ENCODE measurements around the gene KCNQ1. TPM values are rescaled to one million over a fixed set of nuclear protein-coding genes. Genes with fewer than 3 reads are reported as not detected.

Gene KCNQ1
- total and polyA plus RNA-seq, 3 experiments from 2014 or later, result 2.6 to 5.7 (median 3.4) TPM

DNA sequence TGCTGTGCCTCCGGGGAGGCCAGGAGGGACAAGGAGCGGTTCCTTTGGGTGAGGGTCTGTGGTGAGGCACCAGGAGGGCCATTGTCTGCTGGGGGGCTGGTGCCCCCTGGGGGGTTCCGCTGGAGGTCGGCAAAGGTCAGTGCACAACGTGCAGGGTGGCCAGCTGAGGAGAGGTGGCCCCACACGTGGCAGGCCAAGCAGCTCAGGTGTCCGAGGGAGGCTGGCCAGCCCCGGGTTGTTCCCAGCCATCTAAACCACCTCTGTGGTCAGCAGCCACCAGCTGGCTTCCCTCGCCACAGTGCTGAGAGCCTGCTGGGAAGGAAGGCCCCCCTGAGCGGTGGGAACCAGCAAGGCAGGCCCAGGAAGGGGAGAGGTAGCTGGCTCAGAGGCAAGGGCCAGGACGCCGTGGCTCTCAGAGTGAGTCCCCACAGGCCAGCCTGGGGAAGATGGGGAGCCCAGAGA is 40.0 kb upstream of the KCNQ1 start:
- H3K36me3 Mint-ChIP-seq, result peaks cover 0 to 37% (median 0%) of the 10 kb centered on the region in 3 donors
- CTCF ChIA-PET, result interaction anchor here (0.7 to 1.1 kb wide), 2 partner anchors 15 to 100 kb away, joined by 3 read pairs; no protein-coding TSS in a partner anchor
- POLR2A ChIA-PET, result no interaction called here

DNA sequence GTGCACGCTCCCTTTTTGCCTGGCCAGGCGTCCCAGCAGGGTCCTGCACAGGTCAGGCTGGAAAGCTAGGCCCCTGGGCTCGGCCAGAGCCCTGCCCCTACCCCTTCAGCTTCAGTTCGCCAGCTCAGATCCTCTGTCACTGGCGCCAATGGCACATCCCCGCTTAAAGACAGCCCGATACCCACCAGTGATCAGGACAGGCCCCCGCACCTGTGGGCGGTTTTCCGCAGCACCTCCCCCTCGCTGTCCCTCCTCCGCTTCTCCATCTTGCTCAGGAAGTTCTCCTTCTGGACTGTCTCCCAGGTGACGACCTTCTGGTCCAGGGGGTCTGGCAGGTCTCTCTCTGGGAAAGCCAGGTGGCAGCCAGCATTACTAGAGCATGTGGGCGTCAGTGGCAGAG is 38.4 kb upstream of the KCNQ1 start:
- CTCF ChIA-PET, result interaction anchor here (0.7 to 2.8 kb wide), 2 partner anchors 13 to 101 kb away, joined by 4 to 9 read pairs; no protein-coding TSS in a partner anchor
- Histone ChIP-seq H3K4me1 (ENCODE audit: insufficient read depth, low read length) (peaks cover 7% of the 10 kb centered on the region), H3K4me3 (ENCODE audit: low read length) (no peak overlapping the region), H3K9me3 (ENCODE audit: low read length) (no peaks in the 10 kb centered on the region), H3K36me3 (ENCODE audit: insufficient read depth, low read length) (no peaks in the 10 kb centered on the region), H3K27ac (ENCODE audit: low read depth, low read length) (no peak overlapping the region), H3K27me3 (ENCODE audit: insufficient read depth, low read length, poor library complexity, severe bottlenecking) (no peaks in the 10 kb centered on the region)
- Mint-ChIP-seq H3K4me1 (peaks cover 3 to 16% (median 8%) of the 10 kb centered on the region in 3 donors), H3K4me3 (peak overlapping the region in 1 of 7 donors; percentile 67), H3K36me3 (peaks cover 0 to 28% (median 0%) of the 10 kb centered on the region in 3 donors), H3K27me3 (no peaks in the 10 kb centered on the region), H3K27ac (no peak overlapping the region), H3K9me3 (no peaks in the 10 kb centered on the region)
- no peak for DNase-seq
- POLR2A ChIA-PET, result no interaction called here

More for the DNA sequence above, 40.0 kb upstream of the KCNQ1 start:
- no peak for DNase-seq
- H3K9me3 ChIP-seq (ENCODE audit: low read length), result no peaks in the 10 kb centered on the region
- Mint-ChIP-seq H3K9me3 (no peaks in the 10 kb centered on the region), H3K4me3 (no peak overlapping the region), H3K4me1 (peaks cover 6 to 27% (median 13%) of the 10 kb centered on the region in 3 donors), H3K27ac (peak overlapping the region in 2 of 8 donors; percentile 9 to 77), H3K27me3 (peaks cover 0 to 3% of the 10 kb centered on the region in 2 donors)
- H3K4me1 ChIP-seq (ENCODE audit: insufficient read depth, low read length), result peaks cover 14% of the 10 kb centered on the region
- H3K27ac ChIP-seq (ENCODE audit: low read depth, low read length), result no peak overlapping the region
- no peak overlapping the region for H3K4me3 ChIP-seq (ENCODE audit: low read length)
- H3K36me3 ChIP-seq (ENCODE audit: insufficient read depth, low read length), result no peaks in the 10 kb centered on the region
- H3K27me3 ChIP-seq (ENCODE audit: insufficient read depth, low read length, poor library complexity, severe bottlenecking), result no peaks in the 10 kb centered on the region

DNA sequence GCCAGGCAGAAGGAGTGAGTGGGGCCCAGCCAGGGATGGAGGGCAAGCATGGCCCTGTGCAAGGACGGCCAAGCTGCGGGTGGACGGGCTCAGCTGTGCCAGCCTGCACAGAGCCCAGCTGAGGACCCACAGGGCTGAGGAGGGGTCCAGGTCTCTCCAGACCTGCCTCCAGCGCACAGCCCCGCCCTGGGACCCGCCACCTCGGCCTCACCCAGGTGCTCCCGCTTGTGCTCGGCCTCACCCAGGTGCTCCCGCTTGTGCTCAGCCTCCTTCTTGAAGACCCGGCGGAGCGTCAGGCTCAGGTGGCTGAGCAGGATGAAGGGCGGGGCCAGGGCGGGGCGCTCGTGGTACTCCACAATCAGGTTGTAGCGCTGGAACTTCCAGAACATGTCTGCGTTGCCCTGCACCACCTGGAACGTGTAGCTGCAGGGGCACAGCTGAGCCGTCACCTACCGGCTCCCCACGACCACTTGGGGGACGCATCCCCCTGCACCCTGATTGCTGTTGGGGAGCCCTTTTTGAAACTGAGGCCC is 37.9 kb upstream of the KCNQ1 start:
- no peaks in the 10 kb centered on the region for H3K27me3 Mint-ChIP-seq
- Histone ChIP-seq H3K36me3 (ENCODE audit: insufficient read depth, low read length) (no peaks in the 10 kb centered on the region), H3K4me1 (ENCODE audit: insufficient read depth, low read length) (peaks cover 2% of the 10 kb centered on the region), H3K4me3 (ENCODE audit: low read length) (no peak overlapping the region), H3K9me3 (ENCODE audit: low read length) (no peaks in the 10 kb centered on the region), H3K27ac (ENCODE audit: low read depth, low read length) (no peak overlapping the region), H3K27me3 (ENCODE audit: insufficient read depth, low read length, poor library complexity, severe bottlenecking) (no peaks in the 10 kb centered on the region)
- H3K4me3 Mint-ChIP-seq, result peak overlapping the region in 1 of 7 donors; percentile 67
- no peak for DNase-seq
- H3K4me1 Mint-ChIP-seq, result peaks cover 0 to 11% (median 7%) of the 10 kb centered on the region in 3 donors
- peaks cover 0 to 28% (median 0%) of the 10 kb centered on the region in 3 donors for H3K36me3 Mint-ChIP-seq
- no peak overlapping the region for H3K27ac Mint-ChIP-seq
- ChIA-PET POLR2A (no interaction called here), CTCF (interaction anchor here (0.7 to 2.8 kb wide), 2 partner anchors 12 to 101 kb away, joined by 4 to 9 read pairs; no protein-coding TSS in a partner anchor)
- no peaks in the 10 kb centered on the region for H3K9me3 Mint-ChIP-seq

DNA sequence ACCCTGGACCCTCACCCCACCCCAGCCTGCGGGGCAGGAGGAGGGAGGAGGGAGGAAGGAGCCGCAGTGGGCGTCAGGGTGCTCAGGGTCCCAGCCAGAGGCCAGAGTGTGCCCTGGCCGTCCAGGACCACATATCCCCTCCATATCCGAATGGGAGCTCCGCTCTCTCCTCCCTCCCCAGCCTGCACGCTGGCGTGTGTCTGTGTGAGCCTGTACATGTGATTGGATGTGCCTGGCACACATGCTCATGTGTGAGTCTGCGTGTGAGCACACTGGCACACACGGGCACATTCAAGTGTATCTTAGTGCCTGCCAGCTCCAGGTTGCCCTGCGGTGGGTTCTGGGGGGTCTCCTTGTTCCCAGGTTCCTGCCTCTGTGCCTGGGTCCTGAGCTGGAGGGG is 36.1 kb upstream of the KCNQ1 start:
- no peak overlapping the region for H3K4me3 Mint-ChIP-seq
- H3K4me1 ChIP-seq (ENCODE audit: insufficient read depth, low read length), result no peaks in the 10 kb centered on the region
- DNase-seq, result no peak
- no peak overlapping the region for H3K4me3 ChIP-seq (ENCODE audit: low read length)
- H3K9me3 Mint-ChIP-seq, result no peaks in the 10 kb centered on the region
- H3K9me3 ChIP-seq (ENCODE audit: low read length), result no peaks in the 10 kb centered on the region
- ChIA-PET POLR2A (no interaction called here), CTCF (interaction anchor here (2.0 to 2.3 kb wide), 2 partner anchors 8 to 10 kb away, joined by 5 to 10 read pairs; partner anchors contain the start of gene TSSC4)
- no peaks in the 10 kb centered on the region for H3K27me3 Mint-ChIP-seq
- H3K4me1 Mint-ChIP-seq, result peaks cover 0 to 3% (median 1%) of the 10 kb centered on the region in 3 donors
- H3K36me3 Mint-ChIP-seq, result peaks cover 0 to 11% (median 0%) of the 10 kb centered on the region in 3 donors
- H3K27ac Mint-ChIP-seq, result no peak overlapping the region
- H3K36me3 ChIP-seq (ENCODE audit: insufficient read depth, low read length), result no peaks in the 10 kb centered on the region
- H3K27me3 ChIP-seq (ENCODE audit: insufficient read depth, low read length, poor library complexity, severe bottlenecking), result no peaks in the 10 kb centered on the region
- H3K27ac ChIP-seq (ENCODE audit: low read depth, low read length), result no peak overlapping the region

GRCh38 chr11:2409126-2409525 is 35.7 kb upstream of the KCNQ1 start:
- Mint-ChIP-seq H3K4me3 (no peak overlapping the region), H3K27me3 (no peaks in the 10 kb centered on the region), H3K36me3 (peaks cover 0 to 6% (median 0%) of the 10 kb centered on the region in 3 donors), H3K4me1 (no peaks in the 10 kb centered on the region), H3K27ac (no peak overlapping the region), H3K9me3 (no peaks in the 10 kb centered on the region)
- CTCF ChIA-PET, result interaction anchor here (1.9 to 2.3 kb wide), 3 partner anchors 8 to 104 kb away, joined by 5 to 10 read pairs (median 9); partner anchors contain the start of gene TSSC4
- Histone ChIP-seq H3K27me3 (ENCODE audit: insufficient read depth, low read length, poor library complexity, severe bottlenecking) (no peaks in the 10 kb centered on the region), H3K36me3 (ENCODE audit: insufficient read depth, low read length) (no peaks in the 10 kb centered on the region), H3K27ac (ENCODE audit: low read depth, low read length) (no peak overlapping the region), H3K9me3 (ENCODE audit: low read length) (no peaks in the 10 kb centered on the region), H3K4me1 (ENCODE audit: insufficient read depth, low read length) (no peaks in the 10 kb centered on the region), H3K4me3 (ENCODE audit: low read length) (no peak overlapping the region)
- no peak for DNase-seq
- POLR2A ChIA-PET, result no interaction called here

GRCh38 chr11:2409611-2410468 is 35.0 kb upstream of the KCNQ1 start:
- POLR2A ChIA-PET, result interaction anchor here (0.6 kb wide), 1 partner anchor 36 kb away, joined by 4 read pairs; no protein-coding TSS in a partner anchor
- no peaks in the 10 kb centered on the region for H3K4me1 Mint-ChIP-seq
- H3K27me3 Mint-ChIP-seq, result no peaks in the 10 kb centered on the region
- no peak overlapping the region for H3K27ac ChIP-seq (ENCODE audit: low read depth, low read length)
- no peaks in the 10 kb centered on the region for H3K4me1 ChIP-seq (ENCODE audit: insufficient read depth, low read length)
- no peak overlapping the region for H3K4me3 Mint-ChIP-seq
- no peaks in the 10 kb centered on the region for H3K36me3 Mint-ChIP-seq
- CTCF ChIA-PET, result interaction anchor here (1.9 to 2.3 kb wide), 3 partner anchors 9 to 105 kb away, joined by 5 to 10 read pairs (median 9); partner anchors contain the start of gene TSSC4
- no peaks in the 10 kb centered on the region for H3K9me3 Mint-ChIP-seq
- no peak overlapping the region for H3K27ac Mint-ChIP-seq
- no peaks in the 10 kb centered on the region for H3K36me3 ChIP-seq (ENCODE audit: insufficient read depth, low read length)
- no peaks in the 10 kb centered on the region for H3K27me3 ChIP-seq (ENCODE audit: insufficient read depth, low read length, poor library complexity, severe bottlenecking)
- H3K9me3 ChIP-seq (ENCODE audit: low read length), result no peaks in the 10 kb centered on the region
- DNase-seq, result no peak
- H3K4me3 ChIP-seq (ENCODE audit: low read length), result no peak overlapping the region

- CTCF ChIA-PET, result interaction anchor here (1.9 to 2.0 kb wide), 2 partner anchors 10 to 106 kb away, joined by 5 to 9 read pairs; partner anchors contain the start of gene TSSC4
- H3K27me3 ChIP-seq (ENCODE audit: insufficient read depth, low read length, poor library complexity, severe bottlenecking), result no peaks in the 10 kb centered on the region
- POLR2A ChIA-PET, result no interaction called here
- no peak overlapping the region for H3K4me3 Mint-ChIP-seq
- H3K4me1 ChIP-seq (ENCODE audit: insufficient read depth, low read length), result no peaks in the 10 kb centered on the region
- no peak overlapping the region for H3K4me3 ChIP-seq (ENCODE audit: low read length)
- no peak overlapping the region for H3K27ac Mint-ChIP-seq
- no peaks in the 10 kb centered on the region for H3K9me3 Mint-ChIP-seq
- no peaks in the 10 kb centered on the region for H3K9me3 ChIP-seq (ENCODE audit: low read length)
- no peaks in the 10 kb centered on the region for H3K4me1 Mint-ChIP-seq
- H3K36me3 Mint-ChIP-seq, result no peaks in the 10 kb centered on the region
- no peak for DNase-seq
- H3K27ac ChIP-seq (ENCODE audit: low read depth, low read length), result no peak overlapping the region
- H3K36me3 ChIP-seq (ENCODE audit: insufficient read depth, low read length), result no peaks in the 10 kb centered on the region
- H3K27me3 Mint-ChIP-seq, result no peaks in the 10 kb centered on the region
Measured at GRCh38 chr11:2410616-2411015, 34.2 kb upstream of the KCNQ1 start.
